PFSK-1 (cell line): ENCODE data around the gene TANGO6.

Source experiments
- FOXP2 ChIP-seq: optimal IDR thresholded peaks from 2 replicates; pipeline ENCODE3; 2011; ENCODE audit warnings: borderline replicate concordance, control low read depth, inconsistent platforms; ENCODE audit not compliant: insufficient read depth; ENCODE audit errors: extremely low read length, extremely low read depth
- POLR2AphosphoS5 ChIP-seq: IDR thresholded peaks from 2 replicates; pipeline ENCODE4 v1.6.1; 2012; ENCODE audit warnings: low read depth, mild to moderate bottlenecking, control low read depth, low read length, moderate library complexity
- SIN3A ChIP-seq: IDR thresholded peaks from 2 replicates; pipeline ENCODE4 v1.6.1; 2012; ENCODE audit warnings: mild to moderate bottlenecking, low read length, moderate library complexity, borderline replicate concordance; ENCODE audit not compliant: insufficient read depth
- TAF1 ChIP-seq: IDR thresholded peaks from 2 replicates; pipeline ENCODE4 v1.6.1; 2012; ENCODE audit warnings: low read length, control low read depth, borderline replicate concordance; ENCODE audit not compliant: insufficient read depth
- TF ChIP-seq, protein P1 (sequence below), 2 experiments: IDR thresholded peaks; 2 replicates each; pipeline versions ENCODE4 v1.6.1 to v1.8.0; 2011 to 2012; ENCODE audit warnings: low read depth in 2 of 2, low read length in 2 of 2, control low read depth in 1 of 2, inconsistent platforms in 1 of 2, mild to moderate bottlenecking in 1 of 2, moderate library complexity in 1 of 2; ENCODE audit not compliant: insufficient read depth in 1 of 2

DNA sequence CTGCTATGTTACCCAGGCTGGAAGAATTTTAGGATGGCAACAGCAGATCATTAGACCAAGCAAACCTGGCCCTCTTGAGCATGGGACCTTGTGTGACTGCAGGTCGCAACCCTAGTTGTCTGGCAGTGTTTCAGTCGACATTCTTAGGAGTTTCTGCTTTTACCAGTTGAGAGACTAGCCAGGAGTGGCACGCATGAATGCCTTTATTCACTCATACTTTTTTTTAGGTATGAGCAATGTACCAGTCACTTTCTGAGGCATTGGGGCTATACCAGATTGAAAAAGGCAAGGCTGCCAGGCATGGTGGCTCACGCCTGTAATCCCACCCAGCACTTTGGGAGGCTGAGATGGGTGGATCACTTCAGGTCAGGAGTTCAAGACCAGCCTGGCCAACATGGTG lies 233.9 kb downstream of the TANGO6 start:
- TF ChIP-seq SIN3A (no peak), POLR2AphosphoS5 (no peak), TAF1 (no peak), FOXP2 (no peak)
- TF ChIP-seq, protein P1, sequence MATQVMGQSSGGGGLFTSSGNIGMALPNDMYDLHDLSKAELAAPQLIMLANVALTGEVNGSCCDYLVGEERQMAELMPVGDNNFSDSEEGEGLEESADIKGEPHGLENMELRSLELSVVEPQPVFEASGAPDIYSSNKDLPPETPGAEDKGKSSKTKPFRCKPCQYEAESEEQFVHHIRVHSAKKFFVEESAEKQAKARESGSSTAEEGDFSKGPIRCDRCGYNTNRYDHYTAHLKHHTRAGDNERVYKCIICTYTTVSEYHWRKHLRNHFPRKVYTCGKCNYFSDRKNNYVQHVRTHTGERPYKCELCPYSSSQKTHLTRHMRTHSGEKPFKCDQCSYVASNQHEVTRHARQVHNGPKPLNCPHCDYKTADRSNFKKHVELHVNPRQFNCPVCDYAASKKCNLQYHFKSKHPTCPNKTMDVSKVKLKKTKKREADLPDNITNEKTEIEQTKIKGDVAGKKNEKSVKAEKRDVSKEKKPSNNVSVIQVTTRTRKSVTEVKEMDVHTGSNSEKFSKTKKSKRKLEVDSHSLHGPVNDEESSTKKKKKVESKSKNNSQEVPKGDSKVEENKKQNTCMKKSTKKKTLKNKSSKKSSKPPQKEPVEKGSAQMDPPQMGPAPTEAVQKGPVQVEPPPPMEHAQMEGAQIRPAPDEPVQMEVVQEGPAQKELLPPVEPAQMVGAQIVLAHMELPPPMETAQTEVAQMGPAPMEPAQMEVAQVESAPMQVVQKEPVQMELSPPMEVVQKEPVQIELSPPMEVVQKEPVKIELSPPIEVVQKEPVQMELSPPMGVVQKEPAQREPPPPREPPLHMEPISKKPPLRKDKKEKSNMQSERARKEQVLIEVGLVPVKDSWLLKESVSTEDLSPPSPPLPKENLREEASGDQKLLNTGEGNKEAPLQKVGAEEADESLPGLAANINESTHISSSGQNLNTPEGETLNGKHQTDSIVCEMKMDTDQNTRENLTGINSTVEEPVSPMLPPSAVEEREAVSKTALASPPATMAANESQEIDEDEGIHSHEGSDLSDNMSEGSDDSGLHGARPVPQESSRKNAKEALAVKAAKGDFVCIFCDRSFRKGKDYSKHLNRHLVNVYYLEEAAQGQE (IDR thresholded peaks at IDR 0.05; ENCODE audit: insufficient read depth in 1 of 2, low read depth in 2 of 2, low read length in 2 of 2), result no peak
